Stimulated activated CD8-positive, alpha-beta memory T cell treated with anti-CD3 and anti-CD28 coated beads, Interleukin-12 subunit alpha, Interleukin-12 subunit beta, amount 100 ng/mL, for 1 hour (primary cell): ENCODE measurements around the gene MLLT1.
"Not testable (repeated sequence)": the region's sequence is repeated elsewhere in the genome, so short reads cannot be mapped to it uniquely, and the experiment has no call there.

ENCODE experiments used
- DNase-seq: peaks from one replicate; pipeline ENCODE4 v3.0.0-alpha.2; 2020; ENCODE audit warnings: low read depth

Gene MLLT1

DNA sequence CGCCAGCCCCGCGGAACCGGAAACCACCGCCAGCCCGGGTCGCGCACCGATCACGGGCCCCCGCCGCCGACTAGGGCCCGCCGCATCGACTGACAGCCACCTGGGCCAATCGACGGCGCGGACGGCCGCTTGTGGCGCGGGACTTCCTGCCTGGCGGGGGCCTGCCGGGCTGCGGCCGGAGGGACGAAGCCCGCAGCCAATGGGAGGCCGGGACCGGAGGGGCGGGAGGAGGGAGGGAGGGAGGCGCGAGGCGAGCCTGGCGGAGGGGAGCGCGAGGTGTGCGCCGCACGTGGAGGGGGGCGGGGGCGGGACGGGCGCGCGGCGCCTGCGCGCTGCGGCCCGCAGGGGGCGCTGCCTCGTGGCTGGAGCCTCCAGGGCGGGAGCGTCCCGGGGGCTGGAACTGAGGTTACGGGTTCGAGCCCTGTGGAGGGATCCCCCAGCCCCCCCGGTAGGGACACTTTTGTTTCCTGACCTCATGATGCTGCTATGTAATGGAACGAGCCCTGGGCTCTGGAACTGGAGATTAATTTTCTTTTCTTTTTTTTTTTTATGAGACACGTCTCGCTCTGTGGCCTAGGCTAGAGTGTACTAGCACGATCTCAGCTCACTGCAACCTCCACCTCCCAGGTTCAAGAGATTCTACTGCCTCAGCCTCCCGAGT, at the start of gene MLLT1:
MLLT1 (minus strand) TSS at position 45 of the 661 bp plus-strand sequence. CDS start 191 bp downstream, outside the sequence.
- peak; percentile 86 for DNase-seq

GRCh38 chr19:6326815-6327214, 47.0 kb upstream of the MLLT1 start:
- no peak for DNase-seq

- DNase-seq, result no peak
Observed at GRCh38 chr19:6325614-6326013, 45.8 kb upstream of the MLLT1 start.

- no peak for DNase-seq
Observed at GRCh38 chr19:6324757-6325156, 45.0 kb upstream of the MLLT1 start.

GRCh38 chr19:6322284-6322683, 42.5 kb upstream of the MLLT1 start:
- no peak for DNase-seq

DNA sequence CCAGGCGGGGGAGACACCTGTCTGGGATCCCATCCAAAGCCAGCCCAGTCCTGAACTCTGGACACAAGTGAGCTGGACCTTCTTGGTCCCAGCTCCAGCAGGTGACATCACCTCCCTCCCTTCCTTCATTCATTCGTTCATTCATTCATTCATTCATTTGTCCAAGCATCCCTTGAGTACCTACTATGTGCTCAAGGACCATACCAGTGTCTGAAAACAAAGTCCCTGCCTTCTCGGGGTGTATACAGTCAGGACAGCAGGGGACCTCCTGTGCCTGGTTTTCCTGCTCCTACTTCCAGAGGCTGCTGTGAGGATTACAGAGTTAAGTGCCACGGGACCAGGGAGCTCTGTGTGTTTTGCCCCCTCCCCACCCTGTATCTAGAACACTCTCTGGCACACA, 39.6 kb upstream of the MLLT1 start:
- DNase-seq, result no peak

GRCh38 chr19:6318772-6319171, 39.0 kb upstream of the MLLT1 start:
- DNase-seq, result no peak

- DNase-seq, result not testable (repeated sequence)
Observed at GRCh38 chr19:6315646-6316045, 35.9 kb upstream of the MLLT1 start.

DNA sequence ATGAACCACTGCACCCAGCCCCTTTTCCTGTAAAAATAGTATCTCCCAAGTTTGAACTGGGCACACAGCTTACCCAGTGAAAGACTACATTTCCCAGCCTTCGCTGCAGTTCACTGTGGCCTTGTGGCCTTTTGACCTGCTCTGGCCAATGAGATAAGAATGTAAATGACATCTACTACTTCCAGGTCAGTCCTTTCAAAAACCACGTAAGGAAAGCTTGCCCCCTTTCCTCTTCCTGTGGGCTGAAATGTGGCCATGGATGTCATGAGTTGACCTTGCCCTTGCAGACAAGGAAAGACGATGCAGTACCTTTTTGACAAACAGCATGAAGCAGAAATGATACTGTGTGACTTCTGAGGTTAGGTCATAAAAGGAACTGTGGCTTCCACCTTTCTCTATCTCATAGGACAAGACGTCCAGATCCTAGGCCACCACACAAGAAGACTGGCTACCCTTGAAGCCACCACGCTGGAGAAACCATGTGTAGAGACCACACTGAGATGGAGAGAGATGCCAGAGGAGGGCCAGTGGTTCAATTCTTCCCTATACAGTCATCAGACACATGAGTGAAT, 33.7 kb upstream of the MLLT1 start:
- no peak for DNase-seq

DNA sequence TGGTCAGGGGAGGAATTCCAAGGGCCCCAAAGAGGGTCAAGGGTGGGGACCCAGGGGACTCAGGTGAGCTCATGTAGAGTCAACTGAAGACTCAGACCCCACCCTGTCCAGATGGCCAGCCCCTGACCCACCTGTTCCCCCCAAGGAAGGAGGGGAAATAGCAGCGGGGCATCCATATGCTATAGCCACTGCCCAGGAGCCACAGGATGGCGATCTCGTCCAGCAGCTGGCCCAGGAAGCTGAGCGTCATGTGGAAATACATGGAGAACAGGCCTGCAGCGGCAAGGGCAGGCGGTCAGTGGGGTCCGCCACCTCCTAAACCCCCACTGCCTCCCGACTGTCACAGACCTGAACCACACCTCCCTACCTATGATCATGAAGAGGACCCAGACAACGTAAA, 32.2 kb upstream of the MLLT1 start:
- no peak for DNase-seq

DNA sequence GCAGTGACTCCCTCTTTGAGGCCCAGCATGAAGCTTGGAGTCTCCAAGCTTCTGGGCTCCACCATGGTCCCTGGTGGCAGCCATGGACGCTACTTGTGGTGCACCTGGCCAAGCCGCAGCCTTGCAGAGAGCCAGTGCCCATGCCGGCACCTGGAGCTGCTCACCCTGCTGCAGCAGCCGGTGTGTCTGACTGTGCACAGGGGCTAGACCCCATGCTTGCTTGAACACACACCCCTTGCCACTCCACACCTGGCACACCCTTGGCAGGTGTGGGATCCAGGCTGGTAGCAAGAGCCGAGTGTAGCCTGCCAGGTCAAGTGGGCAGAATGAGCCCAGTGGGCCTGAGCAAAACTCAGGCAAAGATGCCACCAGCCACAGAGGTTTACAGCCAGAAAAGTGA, 18.6 kb upstream of the MLLT1 start:
- DNase-seq, result no peak

GRCh38 chr19:6297202-6297601, 17.4 kb upstream of the MLLT1 start:
- DNase-seq, result no peak

DNA sequence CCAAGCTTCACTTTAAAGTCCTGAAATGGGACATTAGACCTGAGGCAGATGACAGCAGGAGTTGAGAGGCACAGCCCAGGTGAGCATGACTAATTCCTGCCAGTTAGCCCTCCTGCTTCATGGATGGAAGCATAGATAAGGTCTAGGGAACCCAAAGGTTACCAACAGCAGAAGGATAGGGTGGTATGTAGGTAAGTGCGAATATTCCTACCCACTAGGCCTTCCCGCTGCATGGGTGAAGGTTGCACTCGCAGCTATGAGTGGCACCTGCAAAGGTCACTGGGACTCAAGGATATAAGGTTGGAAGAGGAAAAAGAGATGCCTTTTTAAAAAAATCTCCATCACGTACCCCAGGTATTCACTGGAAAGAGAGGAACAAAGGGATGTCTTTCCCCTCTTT, 12.2 kb upstream of the MLLT1 start:
- DNase-seq, result no peak

- DNase-seq, result no peak
Observed at GRCh38 chr19:6288737-6289136, 9.0 kb upstream of the MLLT1 start.

- DNase-seq, result no peak
Observed at GRCh38 chr19:6287269-6287885, 7.6 kb upstream of the MLLT1 start.

- DNase-seq, result no peak
Observed at GRCh38 chr19:6286676-6287075, 6.9 kb upstream of the MLLT1 start.

DNA sequence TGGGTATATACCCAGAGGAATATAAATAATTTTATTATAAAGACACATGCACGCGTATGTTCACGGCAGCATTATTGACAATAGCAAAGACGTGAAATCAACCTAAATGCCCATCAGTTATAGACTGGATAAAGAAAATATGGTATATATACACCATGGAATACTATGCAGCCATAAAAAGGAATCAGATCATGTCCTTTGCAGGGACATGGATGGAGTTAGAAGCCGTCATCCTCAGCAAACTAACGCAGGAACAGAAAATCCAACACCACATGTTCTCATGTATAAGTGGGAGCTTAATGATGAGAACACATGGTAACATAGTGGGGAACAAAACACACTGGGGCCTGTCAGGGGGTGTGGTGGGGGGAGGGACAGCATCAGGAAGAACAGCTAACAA, 2.6 kb upstream of the MLLT1 start:
- DNase-seq, result not testable (repeated sequence)

GRCh38 chr19:6279620-6279930, 200 bp downstream of the MLLT1 start:
- no peak for DNase-seq

GRCh38 chr19:6278740-6279619, 795 bp downstream of the MLLT1 start:
- DNase-seq, result no peak

GRCh38 chr19:6278051-6278450, 1.7 kb downstream of the MLLT1 start:
- no peak for DNase-seq

DNA sequence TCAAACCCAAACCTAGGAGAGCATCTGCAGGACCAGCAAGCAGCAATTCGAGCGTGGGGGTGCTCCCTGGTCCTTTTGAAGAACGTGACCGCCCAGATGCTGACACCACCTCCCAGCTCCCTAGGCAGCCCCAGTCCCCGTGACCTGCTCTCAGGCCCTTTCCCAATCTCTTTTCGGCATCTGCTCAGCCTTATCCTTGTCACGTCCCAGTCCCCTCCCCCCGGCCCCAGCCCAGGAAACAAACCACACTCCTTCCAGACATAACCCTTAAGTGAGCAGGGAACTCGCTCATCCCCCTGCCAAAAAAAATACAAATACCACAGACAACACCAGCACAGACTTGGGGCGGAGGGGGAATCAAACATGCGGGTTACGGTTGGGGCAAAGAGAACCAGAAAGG, 3.3 kb downstream of the MLLT1 start:
- no peak for DNase-seq

- DNase-seq, result no peak
Observed at GRCh38 chr19:6275170-6275744, 4.5 kb downstream of the MLLT1 start.

- no peak for DNase-seq
Observed at GRCh38 chr19:6274756-6275155, 5.0 kb downstream of the MLLT1 start.
